ENCODE measurements around the gene RARRES1.

RARRES1 gene, protein sequence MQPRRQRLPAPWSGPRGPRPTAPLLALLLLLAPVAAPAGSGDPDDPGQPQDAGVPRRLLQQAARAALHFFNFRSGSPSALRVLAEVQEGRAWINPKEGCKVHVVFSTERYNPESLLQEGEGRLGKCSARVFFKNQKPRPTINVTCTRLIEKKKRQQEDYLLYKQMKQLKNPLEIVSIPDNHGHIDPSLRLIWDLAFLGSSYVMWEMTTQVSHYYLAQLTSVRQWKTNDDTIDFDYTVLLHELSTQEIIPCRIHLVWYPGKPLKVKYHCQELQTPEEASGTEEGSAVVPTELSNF

DNA sequence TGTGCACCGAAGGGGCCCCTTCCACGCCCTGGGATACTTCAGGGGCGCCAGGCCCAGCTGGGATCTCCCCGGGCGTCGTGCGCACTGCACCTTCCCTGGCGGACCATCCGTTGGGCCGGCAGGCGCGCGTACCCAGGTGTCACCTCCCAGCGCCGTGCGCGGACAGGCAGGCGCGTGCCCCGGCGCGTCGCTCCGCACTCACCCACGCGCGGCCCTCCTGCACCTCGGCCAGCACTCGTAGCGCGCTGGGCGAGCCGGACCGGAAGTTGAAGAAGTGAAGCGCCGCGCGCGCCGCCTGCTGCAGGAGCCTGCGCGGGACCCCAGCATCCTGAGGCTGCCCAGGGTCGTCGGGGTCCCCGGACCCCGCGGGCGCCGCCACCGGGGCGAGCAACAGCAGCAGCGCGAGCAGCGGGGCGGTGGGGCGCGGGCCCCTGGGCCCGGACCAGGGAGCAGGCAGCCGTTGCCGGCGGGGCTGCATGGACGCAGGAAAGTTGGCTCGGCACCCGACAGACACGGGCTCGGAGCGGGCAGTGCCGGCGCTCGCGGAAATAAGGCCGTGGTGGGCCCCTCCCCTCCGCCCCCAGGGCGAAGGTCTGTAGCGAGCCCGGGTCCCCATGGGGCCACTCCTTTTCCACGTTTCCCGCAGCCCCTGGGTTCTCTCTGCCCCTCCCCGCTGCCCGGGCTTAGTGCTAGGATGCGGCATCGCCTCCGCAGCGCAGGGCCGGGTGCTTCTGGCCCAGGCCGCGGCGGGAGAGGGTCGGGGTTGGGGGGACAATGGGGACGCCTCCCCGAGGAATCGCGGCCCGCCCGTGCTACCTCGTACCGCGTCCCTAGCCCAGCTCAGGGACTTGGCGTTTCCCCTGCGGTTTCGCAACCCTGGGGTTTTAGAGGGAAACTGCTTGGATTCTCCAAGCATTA, at the start of gene RARRES1:
RARRES1 (minus strand) TSS at position 520 of the 918 bp plus-strand sequence; CDS start at position 478, 42 bp downstream.
- DNase-seq: peak in 1 of 2 experiments; percentile 73

DNA sequence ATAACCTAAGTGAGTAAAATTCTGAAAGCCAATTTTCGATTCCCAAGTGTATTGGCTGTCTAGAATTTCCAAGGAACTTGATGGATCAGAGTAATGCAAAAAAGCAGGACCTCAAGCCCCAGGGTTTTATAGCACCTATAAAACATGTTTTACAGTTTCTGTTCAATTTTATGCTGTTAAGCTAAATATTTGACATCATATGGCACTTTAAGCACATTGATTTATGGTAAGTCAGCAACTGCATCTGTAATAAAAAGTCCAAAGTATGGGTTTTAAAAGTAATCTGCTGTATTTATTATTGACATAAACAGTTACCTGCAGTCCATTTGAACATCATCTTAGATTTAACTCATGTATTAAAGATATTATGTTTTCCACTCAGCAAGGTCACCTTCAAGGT, 49.6 kb upstream of the RARRES1 start:
- no peak for DNase-seq

DNA sequence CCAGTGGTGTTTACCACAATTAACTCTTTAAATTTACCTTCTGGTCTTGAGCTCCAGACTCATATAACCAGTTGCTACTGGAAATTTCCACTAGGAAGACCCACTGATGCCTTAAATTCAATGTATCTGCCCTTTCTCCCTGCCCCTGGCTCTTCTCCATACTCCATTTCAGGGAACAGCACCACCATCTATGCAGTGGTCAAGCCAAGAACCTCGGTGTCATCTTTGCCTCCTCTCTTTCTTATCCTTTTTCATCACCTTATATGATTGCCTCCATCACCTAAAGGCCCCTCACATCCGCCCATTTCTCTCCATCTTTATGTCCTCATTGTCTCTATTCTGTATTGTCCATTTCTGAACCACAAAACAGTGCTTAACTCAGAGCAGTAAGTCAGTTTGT, 48.9 kb upstream of the RARRES1 start:
- no peak for DNase-seq

DNA sequence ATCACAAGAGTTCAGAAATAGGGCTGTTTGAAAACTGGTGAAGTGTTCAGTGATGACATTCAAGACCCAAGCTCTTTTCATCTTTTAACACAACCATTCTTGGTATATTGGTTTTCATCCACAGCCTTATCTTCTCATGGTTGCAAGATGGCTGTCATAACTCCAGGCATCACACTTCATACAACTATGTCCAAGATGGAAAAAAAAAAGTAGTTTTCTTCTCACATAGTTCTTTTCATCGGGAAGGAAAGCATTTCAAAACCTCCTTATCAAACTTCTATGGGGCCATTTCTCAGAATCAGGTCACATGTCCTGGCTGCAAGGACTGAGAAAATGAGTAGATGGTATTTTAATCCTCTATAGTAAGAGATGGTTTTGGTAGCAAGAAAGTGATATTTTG, 48.5 kb upstream of the RARRES1 start:
- DNase-seq: no peak

DNA sequence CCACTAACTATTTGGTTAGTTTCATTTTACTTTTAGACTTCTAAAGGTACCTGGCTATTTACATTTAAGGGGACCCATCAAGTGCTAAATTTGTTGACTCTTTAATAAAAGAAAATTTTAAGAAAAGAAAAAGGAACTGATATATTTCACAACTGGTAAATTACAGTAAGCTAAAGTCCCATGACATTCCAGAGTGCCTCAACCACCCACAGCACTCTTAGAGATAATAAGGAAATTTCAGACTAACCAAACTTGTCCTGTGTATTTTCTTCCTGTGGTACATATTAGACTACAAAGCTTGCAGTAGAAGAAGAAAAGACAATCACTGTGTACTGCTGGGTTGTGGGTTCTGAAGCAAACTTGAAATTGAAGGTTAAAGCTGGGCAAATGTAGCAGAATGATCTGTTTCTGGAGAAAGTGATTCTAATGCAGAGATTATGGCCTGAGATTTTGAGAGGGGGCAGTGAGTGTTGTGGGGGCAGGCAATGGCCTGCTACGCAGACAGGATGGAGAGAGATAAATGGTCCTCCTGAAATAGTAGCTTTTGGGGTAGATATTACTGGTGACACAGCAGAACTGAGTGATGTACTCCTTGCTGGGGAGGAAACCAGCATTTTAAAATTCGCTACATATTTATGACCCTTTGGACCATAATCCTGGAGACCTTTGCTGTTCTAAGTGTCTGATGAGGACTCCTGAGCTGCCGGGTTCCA, 45.1 kb upstream of the RARRES1 start:
- no peak for DNase-seq

DNA sequence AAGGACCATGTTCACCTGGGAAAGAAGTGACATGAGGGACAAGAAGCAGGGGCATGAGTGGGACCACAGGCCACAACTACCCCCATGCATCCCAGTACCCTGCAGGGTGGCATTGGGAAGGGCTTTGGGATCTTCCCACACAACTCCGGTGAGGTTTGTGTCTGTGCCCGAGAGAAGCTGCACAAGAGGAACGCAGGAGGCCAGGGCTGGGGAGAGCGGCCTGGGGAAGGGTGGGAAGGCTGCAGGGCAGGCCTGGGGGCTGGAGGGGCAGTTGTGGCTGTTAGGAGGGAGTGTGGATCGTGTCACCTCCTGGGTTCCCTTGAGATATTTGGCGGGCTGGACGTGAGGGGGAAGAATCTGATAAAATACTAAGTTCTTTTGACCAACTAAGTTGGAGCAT, 44.3 kb upstream of the RARRES1 start:
- no peak for DNase-seq

DNA sequence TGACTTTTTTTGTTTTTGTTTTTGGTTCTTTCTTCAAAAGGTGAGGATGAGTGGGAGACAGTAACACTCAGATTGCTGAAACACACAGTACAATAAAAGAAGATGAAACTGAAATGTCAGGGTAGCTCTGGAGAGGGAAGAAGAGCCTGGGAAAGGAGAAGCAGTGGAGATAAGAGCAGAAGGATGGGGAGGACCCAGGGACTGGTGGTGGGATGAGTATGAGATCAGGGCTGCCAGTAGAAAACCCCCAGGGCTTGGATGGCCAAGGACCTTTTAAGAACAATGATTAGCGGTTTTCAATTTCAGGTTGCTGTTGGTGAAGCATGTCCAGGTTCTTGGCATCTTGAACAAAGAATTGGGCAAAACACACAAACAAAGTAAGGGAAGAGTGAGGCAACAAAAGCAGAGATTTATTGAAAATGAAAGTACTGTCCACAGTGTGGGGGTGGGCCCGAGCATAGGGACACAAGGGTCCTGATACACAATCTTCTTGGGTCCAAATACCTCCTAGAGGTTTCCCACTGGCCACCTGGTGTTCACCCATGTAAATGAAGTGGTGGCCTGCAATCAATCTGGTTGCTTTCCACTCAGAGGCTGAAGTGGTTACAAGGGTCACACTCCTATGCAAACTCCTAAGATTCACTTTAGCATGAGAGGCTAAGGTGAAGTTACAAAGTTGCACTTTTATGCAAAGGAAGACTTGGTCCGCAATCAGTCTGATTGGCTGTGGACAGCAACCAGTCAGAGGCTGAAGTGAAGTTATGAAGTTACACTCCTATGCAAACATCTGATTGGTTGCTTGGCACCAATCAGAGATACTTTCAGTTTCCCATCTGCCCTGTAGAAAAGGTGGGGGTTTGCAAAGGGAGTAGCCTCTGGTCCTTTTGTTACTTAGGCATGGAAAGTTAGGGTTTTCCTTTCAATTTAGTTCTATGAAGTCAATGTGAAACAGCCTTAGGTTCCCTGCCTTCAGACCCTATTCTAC, 43.5 kb upstream of the RARRES1 start:
- DNase-seq: no peak

DNA sequence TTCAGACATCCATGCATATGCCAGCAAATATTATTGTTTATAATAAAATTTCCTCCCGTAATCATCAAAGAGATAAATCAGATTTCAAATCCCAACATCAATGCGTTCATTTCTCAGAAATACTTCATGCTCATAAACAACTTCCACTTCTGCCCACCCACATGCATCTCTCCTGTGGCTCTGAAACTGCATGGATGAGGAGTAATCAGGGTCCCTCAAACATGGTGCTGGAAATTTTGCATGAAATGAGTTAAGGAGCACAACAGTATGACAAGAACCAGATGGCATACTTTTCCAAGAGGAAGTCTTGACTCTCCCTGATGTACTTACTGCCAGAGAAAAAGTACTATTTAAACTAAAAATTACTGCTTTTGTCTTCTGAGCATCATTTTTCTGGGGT, 42.7 kb upstream of the RARRES1 start:
- DNase-seq: no peak

DNA sequence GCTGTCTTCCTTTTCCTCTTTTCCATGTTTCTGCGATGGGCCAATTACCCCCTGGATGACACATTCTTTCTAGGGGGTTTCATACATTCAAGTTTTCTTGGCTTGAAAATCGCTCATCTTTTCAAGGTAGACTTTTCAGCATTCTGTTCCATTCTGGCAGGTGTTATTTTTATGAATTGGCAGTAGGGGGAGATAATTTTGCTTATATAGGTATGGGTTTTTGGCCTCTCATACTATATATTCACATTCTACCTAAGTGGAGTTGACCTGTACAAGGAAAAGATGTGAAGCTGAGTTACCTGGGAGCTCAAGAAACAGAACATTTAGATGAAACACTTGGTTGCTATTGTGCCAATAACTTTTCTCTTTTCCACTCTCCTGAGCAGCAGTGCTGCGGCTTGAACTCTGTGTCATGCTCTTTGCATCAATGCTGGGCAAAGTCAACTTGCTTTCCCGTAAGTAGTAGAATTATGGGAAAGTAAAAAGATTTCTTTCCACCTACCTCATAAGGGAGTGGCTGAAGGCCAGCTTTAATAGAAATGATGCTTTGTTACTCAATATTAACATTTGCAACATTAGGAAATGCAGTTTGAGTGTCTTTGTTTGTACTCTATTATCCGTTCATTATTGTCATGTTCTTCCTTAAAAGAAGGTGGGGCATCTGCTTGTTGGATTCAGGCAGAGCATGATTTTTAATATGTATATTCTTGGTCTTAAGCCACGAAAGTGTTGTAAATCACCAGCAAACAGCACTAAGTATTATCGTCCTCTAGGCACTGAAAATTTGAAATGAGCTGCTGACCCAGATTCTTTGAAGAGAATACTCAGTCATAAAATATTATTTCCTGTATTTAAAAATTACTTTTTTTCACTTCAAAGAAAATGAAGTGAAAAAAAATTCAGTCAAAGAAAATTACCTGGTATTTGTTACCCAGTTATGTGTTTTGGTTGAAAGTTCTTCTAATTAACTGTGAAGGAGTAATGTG, 41.9 kb upstream of the RARRES1 start:
- DNase-seq: no peak

DNA sequence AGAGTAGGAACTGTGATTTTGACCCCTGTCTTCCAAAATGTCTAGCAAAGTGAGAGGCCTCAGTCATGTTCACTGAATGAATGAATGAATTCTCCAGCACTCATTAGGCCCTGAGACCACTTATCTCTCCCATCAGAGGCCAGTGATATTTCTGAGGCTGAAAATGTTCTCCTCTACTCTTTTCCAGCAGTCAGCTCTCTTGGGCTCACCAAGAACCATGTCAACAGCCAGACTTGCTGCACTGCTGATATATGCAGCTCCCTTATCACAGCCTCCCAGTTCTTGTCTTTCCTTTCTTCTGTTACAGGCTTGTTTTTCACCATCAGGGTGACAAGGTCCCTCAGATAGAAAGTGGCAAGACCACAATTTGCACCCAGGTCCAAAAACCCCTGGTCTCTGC, 40.9 kb upstream of the RARRES1 start:
- DNase-seq: no peak

DNA sequence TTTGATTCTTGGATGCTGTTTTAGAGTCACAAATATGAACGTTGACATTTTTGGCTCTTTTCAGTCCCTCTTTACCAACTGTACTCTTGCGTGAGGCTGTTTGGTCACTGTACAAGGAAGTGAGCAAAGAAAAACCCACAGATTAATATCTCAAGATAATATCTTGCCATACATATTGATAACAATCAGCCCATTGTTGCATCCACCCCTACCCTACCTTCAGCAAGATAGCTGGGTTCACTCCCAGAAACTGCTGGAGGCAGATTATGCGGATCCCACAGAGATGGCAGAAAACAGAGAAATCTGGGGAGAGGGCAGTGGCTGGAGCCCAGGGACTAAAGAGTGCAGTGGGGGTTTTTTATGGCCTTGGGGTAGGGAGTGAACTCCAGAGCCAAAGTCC, 39.7 kb upstream of the RARRES1 start:
- peak in 1 of 2 experiments; percentile 11 for DNase-seq

DNA sequence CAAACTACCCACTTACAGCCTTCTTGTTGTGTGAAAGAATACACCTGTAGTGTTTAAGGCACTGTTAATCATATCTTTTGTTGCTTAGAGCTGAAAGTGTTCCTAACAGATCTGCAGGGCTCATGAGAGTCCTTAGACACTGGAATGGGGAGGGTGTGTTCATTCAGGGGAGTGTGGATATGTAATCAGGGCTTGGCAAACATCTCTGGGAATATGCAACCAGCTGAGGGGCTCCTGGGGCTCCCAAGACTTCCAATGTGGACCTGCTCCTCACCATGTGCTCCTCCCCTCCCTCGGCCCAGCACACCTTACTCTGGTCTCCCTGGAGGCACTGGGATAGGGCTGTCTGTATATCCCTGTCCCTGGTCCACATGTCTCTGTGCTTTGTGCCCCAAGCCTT, 39.3 kb upstream of the RARRES1 start:
- DNase-seq: no peak

DNA sequence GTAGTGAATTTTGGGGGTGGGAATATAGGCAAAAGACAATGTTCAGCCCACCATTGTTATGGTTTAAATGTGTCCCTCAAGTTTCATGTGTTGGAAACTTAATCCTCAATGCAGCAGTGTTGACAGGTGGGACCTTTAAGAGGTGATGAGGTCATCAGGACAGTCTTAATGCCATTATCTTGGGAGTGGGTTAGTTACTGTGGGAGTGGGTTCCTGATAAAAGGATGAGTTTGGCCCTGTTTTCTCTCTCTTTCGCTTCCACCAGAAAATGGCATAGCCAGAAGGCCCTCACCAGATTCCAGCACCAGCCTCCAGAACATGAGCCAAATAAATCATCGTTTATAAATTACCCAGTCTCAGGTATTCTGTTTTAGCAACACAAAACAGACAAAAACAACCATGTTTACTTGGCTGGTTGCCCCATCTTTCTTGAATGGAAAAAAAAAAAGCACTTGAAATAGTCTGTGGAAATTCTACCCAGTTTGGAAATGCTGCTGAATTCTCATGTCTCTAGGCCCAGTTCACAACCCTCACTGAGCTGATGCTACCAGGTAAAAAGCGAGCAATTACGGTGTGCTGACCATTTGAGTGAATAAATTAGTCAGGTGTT, 38.6 kb upstream of the RARRES1 start:
- no peak for DNase-seq

DNA sequence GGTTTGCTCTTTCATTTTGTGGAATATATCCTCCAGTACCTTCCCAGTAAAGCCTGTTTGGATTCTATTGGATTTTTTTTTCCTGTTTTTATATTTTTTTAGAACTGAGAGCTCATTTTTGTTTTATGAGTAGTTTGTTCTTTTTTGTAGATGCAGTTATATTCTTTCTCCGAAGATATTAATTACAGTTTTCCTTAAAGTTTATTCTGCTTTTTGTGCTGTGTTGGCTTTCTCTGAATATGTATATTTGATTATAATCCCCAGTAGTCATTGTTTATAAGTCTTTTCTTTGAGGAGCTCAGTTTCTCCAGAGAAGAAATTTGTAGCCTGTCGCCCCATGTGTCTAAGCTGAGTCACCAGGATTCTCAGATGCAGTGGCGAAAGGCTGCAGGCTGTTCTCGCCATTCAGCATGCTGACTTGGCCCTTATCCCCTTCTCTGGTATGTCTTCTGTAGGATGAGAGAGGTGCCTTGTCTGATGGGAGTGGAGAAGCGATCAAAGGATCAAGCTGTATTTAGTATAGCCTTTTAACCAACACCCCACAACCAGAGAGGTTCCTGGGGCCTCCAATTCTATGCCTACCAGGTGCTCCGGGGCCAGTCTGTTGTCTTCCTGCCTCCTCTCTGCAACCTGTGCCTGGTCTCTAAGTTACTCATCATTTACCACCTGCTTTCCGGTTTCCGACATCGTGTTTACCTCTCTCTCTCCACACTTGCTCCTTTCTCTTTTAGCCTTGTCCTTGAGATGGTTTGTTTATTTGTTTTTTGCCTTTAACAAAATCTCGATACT, 37.9 kb upstream of the RARRES1 start:
- DNase-seq: no peak

DNA sequence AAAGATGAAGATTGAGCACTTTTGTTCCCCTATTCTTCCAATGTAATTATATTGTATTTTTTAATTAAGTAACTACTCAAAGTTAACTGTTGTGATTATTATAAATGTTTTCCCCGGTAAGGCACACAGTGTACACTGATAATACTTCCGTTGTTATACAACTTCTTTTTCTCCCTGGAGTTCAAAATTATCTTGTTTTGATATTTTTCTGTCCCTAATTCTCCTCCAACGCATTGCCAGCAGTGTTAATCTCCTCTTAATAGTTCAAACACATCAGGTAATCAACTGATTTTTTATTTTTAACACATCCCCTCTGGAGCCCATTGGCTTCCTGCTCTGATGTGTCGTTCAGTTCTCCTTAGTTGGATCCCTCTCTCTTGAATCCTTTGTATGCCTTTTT, 37.3 kb upstream of the RARRES1 start:
- DNase-seq: no peak

DNA sequence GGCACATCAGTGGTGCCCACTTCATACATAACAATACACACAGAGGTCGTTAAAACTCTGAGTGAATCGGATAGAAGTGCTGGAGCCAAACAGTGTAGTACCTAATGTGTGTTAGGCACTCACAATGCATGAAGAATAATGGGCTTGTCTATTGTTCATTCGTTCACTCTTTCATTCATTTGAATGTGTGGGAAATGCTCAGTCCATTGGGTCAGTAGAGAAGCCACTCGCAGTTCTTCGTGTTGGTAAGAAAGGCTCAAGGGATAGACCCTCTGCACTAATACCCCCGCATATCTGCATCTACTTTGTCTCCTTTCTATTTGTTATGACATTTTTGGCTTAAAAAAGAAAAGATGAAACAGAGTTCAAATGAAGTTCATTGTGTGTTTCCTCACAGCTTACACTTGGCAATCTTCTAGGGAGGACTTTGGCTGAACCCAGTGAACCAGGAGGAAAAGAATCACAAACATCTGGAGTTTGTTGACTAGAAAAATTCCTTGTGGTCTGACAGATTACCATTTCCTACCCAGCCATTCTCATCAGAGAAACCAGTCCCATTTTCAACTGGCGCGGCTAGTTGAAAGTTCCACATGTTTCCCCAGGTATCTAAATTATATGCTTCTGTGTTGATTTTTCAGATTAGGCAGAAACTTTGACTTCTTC, 36.8 kb upstream of the RARRES1 start:
- no peak for DNase-seq

DNA sequence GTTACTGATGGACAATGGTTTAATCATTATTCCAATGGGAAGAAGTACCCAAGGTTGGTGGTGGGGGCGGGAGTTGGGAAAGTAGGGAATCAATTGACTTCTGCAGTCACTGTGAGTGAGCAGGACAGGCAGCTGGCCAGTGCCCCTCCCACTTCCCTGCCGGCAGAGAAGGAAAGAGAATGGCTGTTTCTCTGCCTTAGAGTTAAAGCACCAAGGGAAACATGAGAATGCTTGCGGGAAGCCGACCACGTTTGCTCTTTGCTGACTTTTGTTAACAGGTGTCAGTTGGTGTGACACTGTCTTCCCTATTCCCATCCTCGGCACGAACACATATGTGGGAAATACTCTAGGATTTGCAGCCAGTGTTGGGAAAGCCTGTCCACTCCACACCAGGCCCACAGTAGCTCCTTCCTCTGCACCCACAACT, 36.1 kb upstream of the RARRES1 start:
- DNase-seq: no peak

DNA sequence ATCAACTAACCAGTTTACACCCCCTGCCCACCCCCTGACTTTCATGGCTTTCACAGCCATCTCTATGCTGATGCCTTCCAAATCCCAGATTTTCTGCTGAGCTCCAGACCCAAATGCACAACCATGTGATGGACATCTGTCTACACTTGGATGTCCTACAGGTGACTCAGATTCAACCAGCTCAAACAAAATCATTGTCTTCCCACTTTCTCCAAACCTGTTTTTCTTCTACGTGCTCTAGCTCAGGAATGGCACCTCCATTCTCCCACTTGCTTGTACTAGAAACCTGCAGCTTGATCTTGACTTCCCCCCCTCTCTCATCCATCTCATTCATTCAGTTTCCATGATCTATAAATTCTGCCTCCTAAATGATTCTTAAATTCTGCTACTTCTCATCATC, 34.1 kb upstream of the RARRES1 start:
- no peak for DNase-seq

Data from NCI-H526 (cell line).